Measurements from ENCODE around the gene PRRC2C. TPM values are rescaled to one million over a fixed set of nuclear protein-coding genes. Genes with fewer than 3 reads are reported as not detected.

The PRRC2C gene
- total and polyA plus RNA-seq, 2 experiments from 2014 or later: 186 to 368 TPM

GRCh38 chr1:171582589-171582988, 97.3 kb downstream of the PRRC2C start:
- H3K4me2 ChIP-seq: no peak overlapping the region
- H3K4me1 Mint-ChIP-seq: no peaks in the 10 kb centered on the region
- H3K36me3 ChIP-seq (ENCODE audit: insufficient read depth): peaks cover 71% of the 10 kb centered on the region
- H3K27ac Mint-ChIP-seq: no peak overlapping the region
- no peaks in the 10 kb centered on the region for H3K9me2 ChIP-seq (ENCODE audit: insufficient read depth)
- TF ChIP-seq NANOG (IDR thresholded peaks at IDR 0.05; ENCODE audit: borderline replicate concordance) (no peak), ZNF462 (CRISPR knock-in tag; IDR thresholded peaks at IDR 0.05) (no peak), EZH2phosphoT487 (IDR thresholded peaks at IDR 0.05; ENCODE audit: unreplicated experiment) (no peak), ZNF114 (CRISPR knock-in tag; IDR thresholded peaks at IDR 0.05) (no peak), ZNF331 (CRISPR knock-in tag; IDR thresholded peaks at IDR 0.05; ENCODE audit: low read depth) (no peak), EZH2 (IDR thresholded peaks at IDR 0.05; ENCODE audit: low read depth, unreplicated experiment) (no peak), POLR2AphosphoS5 (IDR thresholded peaks at IDR 0.05; ENCODE audit: low read depth) (no peak), STAT1 (IDR thresholded peaks at IDR 0.05; ENCODE audit: unreplicated experiment) (no peak), ETS1 (IDR thresholded peaks at IDR 0.05) (no peak), JUNB (IDR thresholded peaks at IDR 0.05; ENCODE audit: unreplicated experiment) (no peak), CTCF (conservative IDR thresholded peaks at IDR 0.05; ENCODE audit: low read depth in 2 of 2) (no peak), CREB1 (CRISPR knock-in tag; IDR thresholded peaks at IDR 0.05; ENCODE audit: low read depth) (no peak), REST (IDR thresholded peaks at IDR 0.05; ENCODE audit: unreplicated experiment) (no peak)
- H3F3A ChIP-seq (replicated peaks; ENCODE audit: low read depth): no peaks in the 10 kb centered on the region
- no peak overlapping the region for H3K27ac ChIP-seq (ENCODE audit: low read depth)
- DNase-seq (ENCODE audit: low spot score): no peak
- H3K4me3 Mint-ChIP-seq: no peak overlapping the region
- no peaks in the 10 kb centered on the region for H4K20me1 ChIP-seq (replicated peaks; ENCODE audit: insufficient read depth)
- H2AFZ ChIP-seq: no peak overlapping the region
- peaks cover 81% of the 10 kb centered on the region for H3K36me3 Mint-ChIP-seq (ENCODE audit: low read depth)
- no peaks in the 10 kb centered on the region for H3K27me3 ChIP-seq (ENCODE audit: insufficient read depth)
- no peaks in the 10 kb centered on the region for H3K4me1 ChIP-seq (ENCODE audit: insufficient read depth)
- H3K27me3 Mint-ChIP-seq (ENCODE audit: insufficient read depth, low read depth, poor library complexity): peaks cover 6% of the 10 kb centered on the region
- no peaks in the 10 kb centered on the region for H3K79me2 ChIP-seq (replicated peaks; ENCODE audit: insufficient read depth)
- no peaks in the 10 kb centered on the region for H3K9me3 Mint-ChIP-seq
- no peak overlapping the region for H3K4me3 ChIP-seq
- ATAC-seq: no peak
